Stimulated activated CD8-positive, alpha-beta memory T cell treated with anti-CD3 and anti-CD28 coated beads, Interleukin-2, amount 100 ng/mL, for 48 hours (primary cell): ENCODE results near the gene ZMPSTE24.
"Not testable (repeated sequence)": the region's sequence is repeated elsewhere in the genome, so short reads cannot be mapped to it uniquely, and the experiment has no call there.

Source experiments
- DNase-seq, 2 donors: peaks; one replicate each; pipeline ENCODE4 v3.0.0-alpha.2; 2020; ENCODE audit warnings: low read depth in 2 of 2

ZMPSTE24 gene

DNA sequence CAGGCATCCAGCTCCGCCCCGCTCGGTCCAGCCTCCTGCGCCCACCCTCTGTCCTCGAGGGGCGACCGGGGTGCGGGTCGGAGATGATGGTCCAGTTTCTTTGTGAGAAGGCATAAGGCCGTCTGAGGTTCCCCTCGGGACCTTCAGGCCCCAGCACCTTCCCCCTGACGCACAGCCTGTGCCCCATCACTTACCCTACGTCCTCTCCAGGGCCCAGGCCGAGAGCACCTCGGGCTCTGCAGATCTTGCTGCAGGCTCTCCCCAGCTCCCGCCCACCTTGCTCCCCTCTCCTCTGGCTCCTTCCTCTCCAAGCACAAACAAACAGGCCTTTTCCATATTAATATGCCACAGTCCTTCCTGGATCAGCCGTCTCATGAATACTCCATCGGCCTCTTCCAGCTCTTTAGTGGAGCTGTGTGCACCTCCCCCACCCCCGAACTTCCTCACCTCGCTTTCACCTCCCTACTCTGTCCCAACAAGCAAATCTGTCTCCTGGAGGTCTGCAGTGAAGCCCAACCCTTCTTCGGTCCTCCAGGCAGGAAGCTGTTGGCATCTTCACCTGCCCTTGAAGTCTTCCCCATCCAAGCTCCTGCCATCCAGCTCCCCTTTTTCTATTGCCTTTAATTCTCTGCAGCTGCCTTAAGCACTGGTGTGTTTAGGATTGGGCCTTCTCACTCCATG is 59.5 kb downstream of the ZMPSTE24 start:
- no peak for DNase-seq

DNA sequence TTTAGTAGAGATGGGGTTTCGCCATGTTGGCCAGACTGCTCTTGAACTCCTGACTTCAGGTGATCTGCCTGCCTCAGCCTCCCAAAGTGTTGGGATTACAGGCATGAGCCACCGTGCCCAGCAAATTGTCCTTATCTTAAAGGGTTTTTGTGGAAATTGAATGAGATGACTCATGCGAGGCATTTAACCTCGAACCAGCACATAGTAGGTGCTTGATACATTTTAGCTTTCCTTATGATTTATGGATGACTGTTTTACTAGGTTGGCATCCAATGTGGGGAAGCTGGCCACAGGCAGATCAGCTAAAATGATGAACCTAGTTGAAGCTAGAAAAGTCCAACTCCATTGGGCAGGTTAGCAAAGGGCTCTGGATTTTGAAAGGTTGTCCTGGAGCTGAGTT is 60.4 kb downstream of the ZMPSTE24 start:
- no peak for DNase-seq

DNA sequence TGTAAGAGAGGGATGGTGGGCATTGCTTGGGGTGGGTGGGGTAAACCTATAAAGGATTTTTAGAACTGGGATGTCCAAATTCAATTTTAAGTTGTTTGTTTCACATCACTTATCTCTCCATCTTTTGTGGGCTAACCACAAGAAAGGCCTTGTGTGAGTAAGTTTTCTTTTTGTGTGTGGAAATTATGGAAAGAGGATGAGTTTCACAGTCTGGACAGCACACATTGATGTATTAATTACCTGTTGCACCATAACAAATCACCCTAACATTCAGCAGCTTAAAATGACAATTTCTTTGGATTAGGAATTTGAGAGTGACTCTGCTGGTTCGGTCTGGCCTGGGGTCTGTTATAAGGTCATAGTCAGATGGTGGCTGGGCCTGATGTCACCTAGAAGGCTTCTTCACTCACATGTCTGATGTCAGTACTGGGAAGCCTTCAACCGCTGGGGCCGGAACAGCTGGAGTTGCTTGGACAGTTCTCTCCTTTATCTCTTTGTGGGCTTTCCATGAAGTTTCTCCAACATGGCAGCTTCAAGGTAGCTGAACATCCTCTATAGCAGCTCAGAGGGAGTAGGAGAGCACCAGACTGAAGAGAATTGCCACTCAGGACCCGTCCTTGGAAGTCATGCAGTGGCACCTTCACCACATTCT is 61.1 kb downstream of the ZMPSTE24 start:
- DNase-seq: no peak

DNA sequence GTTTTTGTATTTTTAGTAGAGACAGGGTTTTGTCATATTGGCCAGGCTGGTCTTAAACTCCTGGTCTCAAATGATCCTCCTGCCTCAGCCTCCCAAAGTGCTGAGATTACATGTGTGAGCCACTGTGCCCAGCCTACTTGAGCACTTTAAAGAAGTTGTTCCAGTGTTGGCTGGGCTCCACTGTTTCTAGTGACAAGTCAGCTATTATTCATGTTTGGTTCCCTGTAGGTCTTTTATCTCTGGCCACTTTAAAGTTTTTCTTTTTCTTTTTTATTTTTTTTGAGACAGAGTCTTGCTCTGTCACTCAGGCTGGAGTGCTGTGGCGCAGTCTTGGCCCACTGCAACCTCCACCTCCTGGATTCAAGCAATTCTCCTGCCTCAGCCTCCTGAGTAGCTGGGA is 73.4 kb downstream of the ZMPSTE24 start:
- DNase-seq: not testable (repeated sequence)

DNA sequence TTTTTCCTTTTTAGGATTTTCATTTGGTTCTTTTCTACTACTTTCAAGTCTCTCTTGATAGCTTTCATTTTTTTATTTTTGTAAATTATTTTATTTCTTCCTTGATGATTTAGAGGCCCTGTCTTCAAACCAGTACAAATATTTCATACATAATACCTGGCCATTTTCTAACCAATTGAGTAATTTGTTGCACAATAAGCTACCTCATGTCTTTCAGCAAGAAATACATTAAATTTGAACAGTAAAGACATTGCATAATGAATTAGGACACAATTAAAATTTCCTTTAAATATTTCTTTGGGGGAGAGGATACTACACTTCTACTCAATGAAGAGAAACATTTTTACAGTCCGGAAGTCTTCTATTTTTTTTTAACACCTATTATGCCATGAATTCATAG is 74.7 kb downstream of the ZMPSTE24 start:
- DNase-seq: no peak

DNA sequence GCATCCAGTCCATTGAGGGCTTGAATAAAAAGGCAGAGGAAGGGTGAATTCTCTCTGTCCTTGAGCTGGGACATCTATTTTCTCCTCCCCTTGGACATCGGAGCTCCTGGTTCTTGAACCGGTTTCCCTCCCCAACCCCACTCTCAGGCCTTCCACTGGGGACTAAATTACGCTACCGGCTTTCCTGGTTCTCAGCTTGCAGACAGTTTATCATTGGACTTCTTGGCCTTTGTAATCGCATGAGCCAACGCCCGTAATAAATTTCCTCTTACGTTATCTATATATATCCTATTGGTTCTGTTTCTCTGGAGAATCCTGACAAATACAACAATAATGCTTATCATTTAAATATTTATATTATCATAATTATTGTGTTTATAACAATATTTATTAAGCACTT is 79.4 kb downstream of the ZMPSTE24 start:
- DNase-seq: no peak

DNA sequence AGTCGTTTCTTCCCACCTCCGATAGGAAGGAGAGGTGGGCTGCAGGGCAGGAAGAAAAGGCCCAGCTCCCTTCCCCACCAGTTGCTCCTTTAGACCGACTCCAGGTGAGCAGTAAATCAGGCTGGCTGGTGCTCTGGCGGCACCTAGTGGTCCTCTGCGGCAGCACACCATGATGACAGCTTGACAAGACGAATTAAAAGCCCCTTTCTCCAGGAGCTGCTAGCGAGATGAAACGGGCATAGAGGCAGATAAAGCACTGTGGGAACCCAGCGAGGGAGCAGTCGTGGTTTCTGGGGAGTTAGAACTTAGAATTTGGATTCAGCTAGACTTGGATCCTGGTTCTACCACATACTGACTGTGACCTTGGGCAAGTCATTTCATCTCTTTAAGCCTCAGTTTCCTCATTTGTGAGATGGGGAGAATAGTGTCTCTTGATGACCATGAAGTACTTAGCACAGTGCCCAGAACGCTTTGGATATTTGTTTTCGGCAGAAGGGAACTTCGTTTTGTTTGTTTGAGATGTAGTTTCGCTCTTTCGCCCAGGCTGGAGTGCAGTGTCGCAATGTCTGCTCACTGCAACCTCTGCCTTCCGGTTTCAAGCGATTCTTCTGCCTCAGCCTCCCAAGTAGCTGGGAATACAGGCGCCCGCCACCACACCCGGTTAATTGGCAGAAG is 80.8 kb downstream of the ZMPSTE24 start:
- peak; percentile 71 to 88 for DNase-seq

DNA sequence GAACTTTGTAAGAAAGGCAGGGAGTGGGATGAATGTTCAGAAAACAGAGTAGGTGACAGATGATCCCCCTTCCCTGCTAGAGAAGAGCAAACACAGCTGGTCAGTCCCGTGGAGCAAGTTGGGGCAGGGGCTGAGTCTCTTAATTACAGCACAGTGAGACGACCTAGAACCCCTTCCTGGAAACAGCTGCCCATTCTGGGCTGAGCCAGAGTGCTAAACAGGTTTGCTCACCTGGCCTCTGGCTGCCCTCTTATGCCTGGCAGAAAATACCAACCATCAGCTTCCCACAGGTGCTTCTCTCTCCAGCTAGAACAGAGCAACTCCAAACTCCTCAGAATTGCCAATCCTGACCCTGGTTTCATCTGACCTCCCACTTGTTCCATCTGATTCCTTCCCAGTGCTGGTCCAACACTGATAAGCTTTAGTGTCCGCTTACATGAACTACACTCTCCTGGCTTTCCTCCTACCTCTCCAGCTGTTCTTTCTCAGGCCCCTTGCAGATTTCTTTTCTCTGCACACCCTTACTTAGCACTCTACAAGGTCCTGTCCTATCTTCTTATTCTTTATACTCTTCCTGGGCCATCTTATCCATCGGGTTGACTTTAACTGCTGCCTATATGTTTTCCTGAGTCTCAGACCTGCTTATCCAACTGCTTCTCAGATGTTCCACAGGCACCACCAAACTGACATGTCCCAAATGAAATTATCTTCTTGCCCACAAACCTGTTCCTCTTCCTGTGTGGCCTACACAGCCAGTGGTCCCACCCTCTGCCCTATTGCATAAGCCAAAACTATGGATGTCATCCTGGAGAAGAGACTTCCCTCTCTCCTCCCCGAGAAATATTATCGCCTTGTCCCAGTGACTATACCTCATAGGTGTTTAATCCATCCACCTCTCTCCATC is 81.6 kb downstream of the ZMPSTE24 start:
- no peak for DNase-seq

DNA sequence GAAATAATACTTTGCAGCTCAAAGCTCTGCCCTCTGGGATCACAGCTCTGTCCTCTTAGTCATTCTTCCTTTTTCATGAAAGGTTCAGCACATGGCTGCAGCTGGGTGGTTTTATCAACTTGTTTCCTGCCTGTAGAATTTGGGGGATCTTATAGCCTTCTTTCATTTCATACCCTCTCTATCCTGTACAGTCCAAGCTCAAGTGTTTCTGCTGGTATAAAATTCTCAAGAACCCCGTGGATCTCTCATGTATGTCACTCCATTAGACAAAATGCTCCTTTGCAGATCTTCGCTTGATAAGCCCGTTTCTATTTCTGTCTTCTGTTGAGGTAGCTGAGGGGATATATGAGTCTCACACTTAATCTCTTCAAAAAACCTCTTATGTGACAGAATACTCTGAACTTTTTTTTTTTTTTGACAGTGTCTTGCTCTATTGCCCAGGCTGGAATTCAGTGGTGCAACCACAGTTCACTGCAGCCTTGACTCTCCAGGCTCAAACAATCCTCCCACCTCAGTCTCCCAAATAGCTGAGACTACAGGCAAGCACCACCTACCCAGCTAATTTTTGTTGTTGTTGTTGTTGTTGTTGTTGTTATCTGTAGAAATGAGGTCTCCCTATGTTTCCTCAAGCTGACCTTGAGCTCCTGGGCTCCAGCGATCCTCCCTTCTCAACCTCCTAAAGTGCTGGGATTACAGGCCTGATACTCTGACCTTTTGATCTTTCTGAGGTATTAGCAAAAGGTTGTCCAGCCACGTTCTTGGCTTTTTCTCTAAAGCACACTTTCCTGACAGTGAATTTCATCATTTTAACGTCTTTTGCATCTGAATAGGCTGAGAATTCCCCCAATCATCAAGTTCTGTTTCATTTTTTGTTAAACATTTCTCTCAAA is 83.7 kb downstream of the ZMPSTE24 start:
- no peak for DNase-seq

DNA sequence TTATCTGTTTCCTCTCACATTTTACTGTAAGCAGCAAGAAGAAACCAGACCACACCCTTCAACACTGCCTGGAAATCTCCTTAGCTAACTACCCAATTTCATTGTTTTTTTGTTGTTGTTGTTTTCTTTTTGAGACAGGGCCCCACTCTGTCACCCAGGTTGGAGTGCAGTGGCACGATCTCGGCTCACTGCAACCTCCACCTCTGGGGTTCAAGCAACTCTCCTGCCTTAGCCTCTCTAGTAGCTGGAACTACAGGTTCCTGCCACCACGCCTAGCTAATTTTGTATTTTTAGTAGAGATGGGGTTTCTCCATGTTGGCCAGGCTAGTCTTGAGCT is 84.3 kb downstream of the ZMPSTE24 start:
- not testable (repeated sequence) for DNase-seq
